Heart left ventricle (tissue), 16 donors: ENCODE measurements around the gene NUDT1. TPM values are rescaled to one million over a fixed set of nuclear protein-coding genes. Genes with fewer than 3 reads are reported as not detected.

ENCODE experiments used
- ATAC-seq, 4 donors: fragments of 200-7000 bp; cut with Tn5 transposase; one replicate each; pipeline ENCODE4 v1.9.1; 2020 to 2022; ENCODE audit warnings: moderate library complexity in 4 of 4, mild to moderate bottlenecking in 3 of 4, moderate number of reproducible peaks in 1 of 4
- DNase-seq, 5 donors: peaks; one replicate each; pipeline ENCODE4 v3.0.0-alpha.2; 2020
- H3K27ac ChIP-seq, 12 donors: fragments of 200-600 bp; sonication (generic) in 4 of 12; one replicate each; pipeline versions ENCODE4 v1.5.0 to v1.8.0; 2016 to 2022; ENCODE audit warnings: mild to moderate bottlenecking in 2 of 12
- H3K27me3 ChIP-seq, 9 donors: fragments of 200-600 bp; sonication (generic) in 2 of 9; one replicate each; pipeline versions ENCODE4 v1.5.1 to v1.8.0; 2016 to 2022; ENCODE audit warnings: mild to moderate bottlenecking in 3 of 9
- H3K36me3 ChIP-seq, 9 donors: fragments of 200-600 bp; sonication (generic) in 2 of 9; one replicate each; pipeline versions ENCODE4 v1.5.0 to v1.8.0; 2018 to 2022; ENCODE audit warnings: mild to moderate bottlenecking in 2 of 9
- H3K4me1 ChIP-seq, 12 donors: fragments of 200-600 bp; sonication (generic) in 4 of 12; one replicate each; pipeline versions ENCODE4 v1.5.0 to v1.8.0; 2016 to 2022; ENCODE audit warnings: mild to moderate bottlenecking in 3 of 12
- H3K4me3 ChIP-seq, 12 donors: fragments of 200-600 bp; sonication (generic) in 4 of 12; one replicate each; pipeline versions ENCODE4 v1.5.0 to v1.8.0; 2017 to 2022; ENCODE audit warnings: mild to moderate bottlenecking in 9 of 12, moderate library complexity in 4 of 12
- H3K9me3 ChIP-seq, 12 donors: fragments of 200-600 bp; sonication (generic) in 4 of 12; one replicate each; pipeline versions ENCODE4 v1.5.0 to v1.8.0; 2016 to 2022; ENCODE audit warnings: mild to moderate bottlenecking in 1 of 12
- POLR2A ChIP-seq, 2 donors: fragments of 450-650 bp; IDR thresholded peaks; one replicate each; pipeline ENCODE4 v1.6.1; 2017; ENCODE audit warnings: antibody characterized with exemption in 2 of 2, mild to moderate bottlenecking in 2 of 2, moderate library complexity in 2 of 2
- WGBS, 4 donors: extraction: QIAGEN DNeasy Blood & Tissue Kit in 2 of 4; methylation state at CpG; one replicate each; pipeline versions ENCODE4 v1.1.5 to v1.1.7; 2013 to 2018; 5-methylcytosine and 5-hydroxymethylcytosine counted together
- intact Hi-C, 10 donors: fragments of 100-400 bp; cut with DNase I; formaldehyde crosslinking; loops; one replicate each; pipeline versions ENCODE4 v1.11.1 to v1.14.2; 2022
- polyA plus RNA-seq, 2 donors: library from polyadenylated mRNA; stranded (reverse); fragments of 200-250 nt; gene quantifications; one replicate each; pipeline ENCODE4 v1.2.3, GENCODE V29; 2013
- total RNA-seq, 9 donors: library from RNA; depleted of rRNA in 2 of 9; stranded (reverse); fragments of >200 nt in 2 of 9; fragmentation: NEBNext Ultra II Directional in 3 of 9; extraction: Animal tissue kit (Norgen Biotek cat#: 25700) in 3 of 9; gene quantifications; one replicate each; pipeline versions ENCODE4 v1.1.0 to v1.2.4, GENCODE V29; 2016 to 2023
- TF ChIP-seq, protein P1 (sequence below), 12 donors: fragments of 200-600 bp; sonication (generic) in 4 of 12; IDR thresholded peaks; one replicate each; pipeline versions ENCODE4 v1.5.0 to v1.8.0; 2018 to 2022; ENCODE audit warnings: antibody characterized with exemption in 12 of 12, mild to moderate bottlenecking in 5 of 12
- donor health status: ischemic (EF 13 %, LVEDD 7.1; RV severe dilation, severe dysfunction).
- donor health status: healthy with polysubstance abuse.
- donor health status: DM: no; HTN: yes; CAD: no.
- donor health status: DM: no; HTN: no; CAD: no.
- donor health status: ischemic (EF 25% LVEDD 6.9; RV normal size, moderate dysfunction).
- donor health status: ischemic (EF 25% LVEDD 5.7; RV mildly dilated, moderate dysfunction).
- donor health status: healthy.
- donor health status: DM: yes; HTN: yes; CAD: no.
- donor health status: ischemic (EF 35%, LVEDD 5.7; RV mildly dilated, moderate dysfunction).
- donor health status: nonischemic (EF 11% LVEDD 7.7; RV severe dilation, severe dysfunction).
- donor health status: DM: yes; HTN: yes; CAD: no.
- donor health status: PGD.
- donor health status: ischemic (EF 29% LVEDD 5.4; RV normal size, mild dysfunction).
- donor health status: nonischemic (EF 23%, LVEDD 6.1; RV moderate dilation, normal function).

NUDT1 gene
- total and polyA plus RNA-seq, 11 donors = 9.8 to 23.7 (median 16.1) TPM

DNA sequence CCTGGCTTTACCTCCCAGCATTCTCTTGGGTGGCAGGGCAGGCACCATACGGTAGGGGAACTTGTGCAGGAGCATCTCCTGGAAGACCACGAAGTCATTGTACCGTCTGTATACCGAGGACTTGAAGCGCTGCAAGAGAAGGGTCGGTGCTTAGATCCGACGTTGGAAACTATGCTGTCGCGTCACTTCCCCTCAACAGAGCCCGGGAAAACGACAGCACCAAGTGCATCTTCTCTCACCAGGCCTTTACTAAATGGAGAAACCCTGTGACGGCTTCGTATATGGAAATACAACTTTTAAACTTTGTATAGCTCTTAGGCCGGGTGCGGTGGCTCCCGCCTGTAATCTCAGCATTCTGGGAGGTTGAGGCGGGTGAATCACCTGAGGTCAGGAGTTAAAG is 33.1 kb downstream of the NUDT1 start:
- intact Hi-C loops = no loop called here
- TF ChIP-seq POLR2A (IDR thresholded peaks at IDR 0.05) = no peak
- TF ChIP-seq, protein P1, sequence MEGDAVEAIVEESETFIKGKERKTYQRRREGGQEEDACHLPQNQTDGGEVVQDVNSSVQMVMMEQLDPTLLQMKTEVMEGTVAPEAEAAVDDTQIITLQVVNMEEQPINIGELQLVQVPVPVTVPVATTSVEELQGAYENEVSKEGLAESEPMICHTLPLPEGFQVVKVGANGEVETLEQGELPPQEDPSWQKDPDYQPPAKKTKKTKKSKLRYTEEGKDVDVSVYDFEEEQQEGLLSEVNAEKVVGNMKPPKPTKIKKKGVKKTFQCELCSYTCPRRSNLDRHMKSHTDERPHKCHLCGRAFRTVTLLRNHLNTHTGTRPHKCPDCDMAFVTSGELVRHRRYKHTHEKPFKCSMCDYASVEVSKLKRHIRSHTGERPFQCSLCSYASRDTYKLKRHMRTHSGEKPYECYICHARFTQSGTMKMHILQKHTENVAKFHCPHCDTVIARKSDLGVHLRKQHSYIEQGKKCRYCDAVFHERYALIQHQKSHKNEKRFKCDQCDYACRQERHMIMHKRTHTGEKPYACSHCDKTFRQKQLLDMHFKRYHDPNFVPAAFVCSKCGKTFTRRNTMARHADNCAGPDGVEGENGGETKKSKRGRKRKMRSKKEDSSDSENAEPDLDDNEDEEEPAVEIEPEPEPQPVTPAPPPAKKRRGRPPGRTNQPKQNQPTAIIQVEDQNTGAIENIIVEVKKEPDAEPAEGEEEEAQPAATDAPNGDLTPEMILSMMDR (IDR thresholded peaks at IDR 0.05) = no peak
- H3K27me3 ChIP-seq = no peaks in the 10 kb centered on the region
- H3K4me1 ChIP-seq = peaks cover 0 to 5% (median 0%) of the 10 kb centered on the region in 12 donors
- WGBS, 4 donors = 90 to 93% (median 91%) methylated on average over 18 of the region's 18 CpGs
- H3K9me3 ChIP-seq = no peaks in the 10 kb centered on the region
- H3K36me3 ChIP-seq = peaks cover 0 to 52% (median 16%) of the 10 kb centered on the region in 9 donors
- ATAC-seq (no peak), DNase-seq (peak in 1 of 5 donors; percentile 31)
- H3K27ac ChIP-seq = no peak overlapping the region
- no peak overlapping the region for H3K4me3 ChIP-seq

DNA sequence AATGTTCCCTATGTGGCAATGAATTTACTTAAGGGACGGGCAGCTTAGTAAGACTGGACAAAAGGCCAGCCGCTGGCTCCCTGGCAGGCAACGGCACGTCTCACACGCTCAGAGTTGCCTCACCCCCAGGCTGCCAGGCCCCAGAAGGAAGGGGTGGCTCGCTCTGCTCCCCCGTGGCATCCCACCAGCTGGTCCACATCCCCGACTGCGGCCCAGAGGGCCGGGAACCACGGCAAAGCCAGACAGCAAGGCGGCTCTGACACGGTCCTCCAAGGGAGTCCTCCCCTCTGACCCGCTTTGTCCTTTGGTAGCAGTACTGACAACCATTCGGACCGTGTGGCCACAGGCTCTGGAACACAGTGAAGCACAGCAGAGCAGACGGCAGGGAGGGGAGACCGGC is 34.1 kb downstream of the NUDT1 start:
- WGBS, 4 donors = 88 to 94% (median 90%) methylated on average over 18 of the region's 18 CpGs
- no peak overlapping the region for H3K27ac ChIP-seq
- H3K4me3 ChIP-seq = no peak overlapping the region
- no peaks in the 10 kb centered on the region for H3K27me3 ChIP-seq
- DNase-seq (peak in 1 of 5 donors; percentile 24), ATAC-seq (peak in 1 of 4 donors; percentile 16)
- peaks cover 0 to under 1% (median 0%) of the 10 kb centered on the region in 12 donors for H3K4me1 ChIP-seq
- TF ChIP-seq, protein P1 (IDR thresholded peaks at IDR 0.05) = no peak
- no peak for TF ChIP-seq POLR2A (IDR thresholded peaks at IDR 0.05)
- peaks cover 0 to 45% (median 16%) of the 10 kb centered on the region in 9 donors for H3K36me3 ChIP-seq
- intact Hi-C loops = no loop called here
- no peaks in the 10 kb centered on the region for H3K9me3 ChIP-seq

DNA sequence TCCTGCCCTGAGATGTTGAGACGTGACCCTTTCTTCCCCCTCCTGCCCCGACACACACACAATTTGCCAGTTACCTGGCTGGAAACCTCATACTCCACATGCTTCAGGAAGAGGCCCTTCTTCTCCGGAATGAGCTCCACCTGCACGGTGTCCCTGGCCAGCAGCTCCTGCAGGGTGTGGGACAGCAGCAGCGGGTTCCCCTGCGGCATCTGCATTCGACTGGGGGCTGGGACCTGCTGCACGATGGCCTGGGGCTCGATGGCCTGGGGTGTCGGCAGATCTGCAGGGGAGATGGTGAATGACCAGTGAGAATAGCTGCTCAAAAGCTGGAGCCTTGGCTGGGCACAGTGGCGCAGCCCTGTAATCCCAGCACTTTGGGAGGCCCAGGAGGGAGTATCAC is 36.0 kb downstream of the NUDT1 start:
- ATAC-seq = no peak
- 90 to 95% (median 93%) methylated on average over 9 to 11 of the region's 11 CpGs for WGBS, 4 donors
- no peak overlapping the region for H3K4me3 ChIP-seq
- H3K9me3 ChIP-seq = no peaks in the 10 kb centered on the region
- DNase-seq = peak in 1 of 5 donors; percentile 37
- intact Hi-C loops = no loop called here
- no peak overlapping the region for H3K27ac ChIP-seq
- H3K4me1 ChIP-seq = peaks cover 0 to 14% (median 3%) of the 10 kb centered on the region in 12 donors
- TF ChIP-seq, protein P1 (IDR thresholded peaks at IDR 0.05) = no peak
- no peak for TF ChIP-seq POLR2A (IDR thresholded peaks at IDR 0.05)
- H3K27me3 ChIP-seq = no peaks in the 10 kb centered on the region
- peaks cover 0 to 32% (median 11%) of the 10 kb centered on the region in 9 donors for H3K36me3 ChIP-seq

DNA sequence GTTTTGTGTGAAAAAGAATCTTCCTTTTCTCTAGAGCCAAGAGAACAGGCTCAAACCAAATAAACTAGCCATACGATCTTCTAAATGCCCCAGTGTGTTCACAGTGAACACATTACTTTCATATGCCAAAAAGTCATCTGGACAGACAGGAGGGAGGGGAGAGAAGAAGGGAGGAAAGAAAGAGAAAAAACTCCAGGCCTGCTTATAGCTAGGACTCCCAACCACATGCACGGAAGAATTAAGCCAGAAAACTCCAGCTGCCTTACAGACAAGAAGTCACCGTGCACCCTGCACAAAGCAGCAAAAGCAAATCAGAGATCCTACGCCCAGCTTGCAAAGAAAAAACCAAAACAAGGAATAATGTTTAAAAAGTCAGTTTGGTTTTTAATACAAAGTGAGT is 37.9 kb downstream of the NUDT1 start:
- H3K4me1 ChIP-seq = peaks cover 0 to 14% (median 3%) of the 10 kb centered on the region in 12 donors
- no peak overlapping the region for H3K4me3 ChIP-seq
- H3K27me3 ChIP-seq = no peaks in the 10 kb centered on the region
- intact Hi-C loops = no loop called here
- ATAC-seq (no peak), DNase-seq (no peak)
- H3K36me3 ChIP-seq = peaks cover 0 to 17% (median 4%) of the 10 kb centered on the region in 9 donors
- no peak overlapping the region for H3K27ac ChIP-seq
- WGBS, 4 donors = 74 to 84% (median 79%) methylated on average over 4 of the region's 4 CpGs
- H3K9me3 ChIP-seq = no peaks in the 10 kb centered on the region
- no peak for TF ChIP-seq POLR2A (IDR thresholded peaks at IDR 0.05)
- TF ChIP-seq, protein P1 (IDR thresholded peaks at IDR 0.05) = no peak
